ENCODE data around the gene SBK2.

Gene SBK2

GRCh38 chr19:55492362-55492944, 44.5 kb downstream of the SBK2 start:
- TF ChIP-seq CTCF (IDR thresholded peaks at IDR 0.05; ENCODE audit: borderline replicate concordance, insufficient read depth, low read depth, low read length), result no peak
- no peak overlapping the region for H3K4me3 ChIP-seq (ENCODE audit: low read depth, low read length)

DNA sequence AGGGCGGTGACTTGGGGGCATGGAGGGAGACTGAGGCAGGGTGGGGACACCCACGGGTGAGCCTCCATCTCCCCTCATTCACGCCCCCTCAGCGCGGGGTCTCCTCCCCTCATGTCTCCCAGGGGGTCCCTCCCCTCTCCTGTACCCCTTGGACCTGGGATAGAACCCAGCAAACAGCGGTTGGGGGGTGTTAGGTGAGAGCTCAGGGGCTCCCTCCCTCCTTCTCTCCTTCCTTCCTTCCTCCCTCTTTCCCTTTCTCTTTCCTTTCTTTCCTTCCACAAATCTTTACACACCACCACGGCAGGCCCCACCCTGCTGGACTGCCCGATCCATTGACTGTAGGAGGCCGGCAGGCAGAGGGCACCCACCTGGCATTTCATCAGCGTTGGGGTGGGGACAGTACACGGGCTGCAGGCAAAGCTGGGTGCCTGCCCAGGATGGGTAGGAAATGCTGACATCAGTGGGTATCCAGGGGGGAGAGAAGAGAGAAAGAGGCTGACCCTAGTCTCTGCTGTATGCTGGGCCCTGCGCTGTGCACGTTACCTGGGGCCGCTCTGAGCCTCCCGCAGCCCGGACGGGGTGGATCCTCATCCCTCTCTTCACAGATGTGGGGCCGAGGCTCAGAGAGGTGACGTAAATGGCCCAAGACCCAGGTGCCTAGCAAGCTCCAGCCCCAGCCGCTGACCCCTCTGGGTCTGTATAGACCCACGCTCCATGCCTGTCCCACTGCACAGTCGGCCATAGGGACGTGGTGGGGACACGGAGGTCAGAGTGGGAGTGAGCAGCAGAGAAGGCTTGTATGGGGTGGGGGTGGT, 45.2 kb downstream of the SBK2 start:
- no peak for TF ChIP-seq CTCF (IDR thresholded peaks at IDR 0.05; ENCODE audit: borderline replicate concordance, insufficient read depth, low read depth, low read length)
- H3K4me3 ChIP-seq (ENCODE audit: low read depth, low read length), result no peak overlapping the region

GRCh38 chr19:55490478-55491432, 46.2 kb downstream of the SBK2 start:
- TF ChIP-seq CTCF (IDR thresholded peaks at IDR 0.05; ENCODE audit: borderline replicate concordance, insufficient read depth, low read depth, low read length), result no peak
- H3K4me3 ChIP-seq (ENCODE audit: low read depth, low read length), result no peak overlapping the region

GRCh38 chr19:55489711-55490477, 47.0 kb downstream of the SBK2 start:
- H3K4me3 ChIP-seq (ENCODE audit: low read depth, low read length), result no peak overlapping the region
- no peak for TF ChIP-seq CTCF (IDR thresholded peaks at IDR 0.05; ENCODE audit: borderline replicate concordance, insufficient read depth, low read depth, low read length)

DNA sequence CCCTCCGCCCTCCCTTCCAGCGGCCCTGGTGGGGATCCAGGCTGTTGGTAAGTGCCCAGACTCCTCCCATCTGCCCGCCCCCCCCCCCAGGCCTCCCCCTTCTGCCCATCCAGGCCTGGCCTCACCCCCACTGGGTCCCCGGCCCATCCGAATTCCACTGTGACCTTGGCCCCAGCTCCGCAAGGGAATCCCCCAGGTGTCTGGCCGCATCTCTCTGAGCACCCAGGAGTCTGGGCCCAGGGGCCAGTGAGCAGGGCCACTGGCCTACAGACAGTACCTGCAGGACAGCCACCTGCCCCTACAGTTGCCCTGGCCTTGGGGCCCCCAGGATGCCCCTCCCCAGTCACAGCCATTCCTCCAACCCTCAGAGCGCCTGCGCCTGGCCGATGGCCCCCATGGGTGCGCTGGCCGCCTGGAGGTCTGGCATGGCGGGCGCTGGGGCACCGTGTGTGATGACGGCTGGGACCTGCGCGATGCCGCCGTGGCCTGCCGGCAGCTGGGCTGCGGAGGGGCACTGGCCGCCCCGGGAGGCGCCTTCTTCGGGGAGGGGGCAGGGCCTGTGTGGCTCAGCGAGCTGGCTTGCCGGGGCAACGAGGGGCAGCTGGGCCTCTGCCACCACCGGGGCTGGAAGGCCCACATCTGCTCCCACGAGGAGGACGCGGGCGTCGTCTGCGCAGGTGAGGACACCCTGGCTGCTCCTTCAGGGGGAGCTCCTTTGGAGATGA, 47.8 kb downstream of the SBK2 start:
- H3K4me3 ChIP-seq (ENCODE audit: low read depth, low read length), result no peak overlapping the region
- TF ChIP-seq CTCF (IDR thresholded peaks at IDR 0.05; ENCODE audit: borderline replicate concordance, insufficient read depth, low read depth, low read length), result no peak
